Gastrocnemius medialis (tissue), 4 donors: ENCODE data around the gene PBRM1.

ENCODE experiments used
- POLR2A ChIP-seq, 2 donors: fragments of 450-650 bp; IDR thresholded peaks; one replicate each; pipeline ENCODE4 v1.6.1; 2017; ENCODE audit warnings: antibody characterized with exemption in 2 of 2, mild to moderate bottlenecking in 2 of 2, moderate library complexity in 2 of 2
- TF ChIP-seq, protein P1 (sequence below), 5 experiments: fragments of 450-650 bp in 3 of 5; fragments of 200-600 bp in 2 of 5; sonication (generic) in 2 of 5; IDR thresholded peaks in 4 of 5; conservative IDR thresholded peaks in 1 of 5; 1 replicate in 4 of 5; 2 replicates in 1 of 5; pipeline ENCODE4 v1.5.1; 2016 to 2019; ENCODE audit warnings: antibody characterized with exemption in 5 of 5, mild to moderate bottlenecking in 3 of 5, moderate library complexity in 3 of 5

- TF ChIP-seq, protein P1, sequence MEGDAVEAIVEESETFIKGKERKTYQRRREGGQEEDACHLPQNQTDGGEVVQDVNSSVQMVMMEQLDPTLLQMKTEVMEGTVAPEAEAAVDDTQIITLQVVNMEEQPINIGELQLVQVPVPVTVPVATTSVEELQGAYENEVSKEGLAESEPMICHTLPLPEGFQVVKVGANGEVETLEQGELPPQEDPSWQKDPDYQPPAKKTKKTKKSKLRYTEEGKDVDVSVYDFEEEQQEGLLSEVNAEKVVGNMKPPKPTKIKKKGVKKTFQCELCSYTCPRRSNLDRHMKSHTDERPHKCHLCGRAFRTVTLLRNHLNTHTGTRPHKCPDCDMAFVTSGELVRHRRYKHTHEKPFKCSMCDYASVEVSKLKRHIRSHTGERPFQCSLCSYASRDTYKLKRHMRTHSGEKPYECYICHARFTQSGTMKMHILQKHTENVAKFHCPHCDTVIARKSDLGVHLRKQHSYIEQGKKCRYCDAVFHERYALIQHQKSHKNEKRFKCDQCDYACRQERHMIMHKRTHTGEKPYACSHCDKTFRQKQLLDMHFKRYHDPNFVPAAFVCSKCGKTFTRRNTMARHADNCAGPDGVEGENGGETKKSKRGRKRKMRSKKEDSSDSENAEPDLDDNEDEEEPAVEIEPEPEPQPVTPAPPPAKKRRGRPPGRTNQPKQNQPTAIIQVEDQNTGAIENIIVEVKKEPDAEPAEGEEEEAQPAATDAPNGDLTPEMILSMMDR (IDR thresholded peaks at IDR 0.05 in 4 of 5, conservative IDR thresholded peaks at IDR 0.05 in 1 of 5) = no peak
- TF ChIP-seq POLR2A (IDR thresholded peaks at IDR 0.05) = no peak
Measured at GRCh38 chr3:52512727-52513126, 173.0 kb downstream of the PBRM1 start.
